GM19023 (cell line): ENCODE measurements around the gene RABL2A.
"Not testable (repeated sequence)": the region's sequence is repeated elsewhere in the genome, so short reads cannot be mapped to it uniquely, and the experiment has no call there.

Experiments used
- ATAC-seq: cut with Tn5 transposase; IDR thresholded peaks from one replicate; pipeline ENCODE4 v1.9.1; 2021; ENCODE audit warnings: mild to moderate bottlenecking, moderate library complexity; ENCODE audit not compliant: unreplicated experiment

Gene RABL2A

GRCh38 chr2:113626616-113627330 lies at the start of gene RABL2A:
TSS of gene RABL2A (plus strand) at chr2:113627266. CDS start at chr2:113628607, 1,341 bp downstream.
- ATAC-seq = peak; percentile 97

GRCh38 chr2:113578508-113578907 lies 48.6 kb upstream of the RABL2A start:
- ATAC-seq = not testable (repeated sequence)

DNA sequence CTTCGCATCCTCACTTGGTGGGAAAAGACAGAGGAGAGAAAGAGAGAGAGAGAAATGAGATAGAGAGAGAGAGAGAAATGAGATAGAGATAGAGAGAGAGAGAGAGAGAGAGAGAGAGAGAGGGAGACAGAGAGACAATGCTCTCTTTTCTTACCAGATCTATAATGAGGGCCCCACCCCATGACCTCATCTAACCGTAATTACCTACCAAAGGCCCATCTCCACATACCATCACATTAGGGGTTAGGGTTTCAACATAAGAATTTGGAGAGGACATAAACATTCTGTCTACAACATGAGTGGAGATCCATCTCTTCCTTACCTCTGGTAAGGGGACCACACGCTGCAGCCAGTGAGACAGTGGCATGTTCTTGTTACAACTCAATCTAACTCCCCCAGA lies 44.6 kb upstream of the RABL2A start:
- not testable (repeated sequence) for ATAC-seq

GRCh38 chr2:113583521-113584225 lies 43.4 kb upstream of the RABL2A start:
- not testable (repeated sequence) for ATAC-seq

DNA sequence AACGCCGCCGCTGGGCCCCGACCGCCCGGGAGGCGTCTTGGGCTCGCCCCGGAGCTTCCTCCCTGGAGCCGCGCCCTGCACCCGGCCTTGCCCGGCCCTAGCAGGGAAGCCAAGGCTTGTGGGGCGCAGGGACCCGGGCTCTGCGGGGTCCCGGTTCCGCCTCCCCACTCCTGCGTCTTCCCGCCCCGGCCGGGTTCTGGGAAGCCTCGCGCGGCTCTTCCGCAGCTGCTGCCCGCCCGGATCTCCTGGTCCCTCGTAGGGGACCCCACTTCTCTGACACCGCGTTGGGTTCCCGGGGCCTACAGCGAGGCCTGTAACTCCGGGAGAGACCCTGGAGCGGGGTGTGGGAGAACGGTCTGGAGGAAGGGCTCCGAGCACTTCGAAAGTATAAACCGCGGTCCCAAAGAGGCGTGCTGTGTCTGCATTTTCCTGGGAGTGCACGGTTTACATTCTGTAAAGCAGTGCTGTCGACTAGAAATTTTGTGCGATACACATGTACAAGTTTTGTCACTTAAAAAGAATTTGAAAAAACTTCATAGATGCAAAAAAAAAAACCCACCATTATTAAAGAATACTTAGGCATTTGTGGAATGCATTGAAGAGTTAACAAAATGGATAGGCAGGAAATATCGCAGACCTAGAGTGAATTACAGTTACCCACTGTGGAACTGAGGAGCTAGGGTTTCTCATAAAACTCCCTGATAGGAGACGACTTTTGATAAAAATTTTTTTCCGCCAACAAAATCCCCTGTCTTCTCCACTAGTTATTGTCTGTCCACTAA lies 42.6 kb upstream of the RABL2A start:
- not testable (repeated sequence) for ATAC-seq

DNA sequence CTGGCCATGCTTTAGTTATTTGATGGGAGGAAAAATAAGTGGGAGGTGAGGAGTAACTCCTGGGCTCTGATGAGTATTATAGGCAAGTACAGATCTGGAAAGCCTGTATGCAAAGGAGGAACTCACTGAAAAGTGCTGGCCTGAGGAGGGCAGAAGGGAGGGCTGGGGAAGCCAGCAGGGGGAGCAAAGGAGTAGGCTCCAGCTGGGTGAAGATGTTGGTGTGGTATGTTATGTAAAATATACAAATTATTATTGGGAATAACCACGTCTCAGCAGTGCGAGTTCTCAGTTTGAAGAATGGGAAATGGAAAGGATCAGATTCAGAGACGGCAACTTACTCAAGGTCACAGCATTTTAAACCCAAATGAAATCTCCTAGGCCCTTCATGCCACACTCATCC lies 39.9 kb upstream of the RABL2A start:
- not testable (repeated sequence) for ATAC-seq

DNA sequence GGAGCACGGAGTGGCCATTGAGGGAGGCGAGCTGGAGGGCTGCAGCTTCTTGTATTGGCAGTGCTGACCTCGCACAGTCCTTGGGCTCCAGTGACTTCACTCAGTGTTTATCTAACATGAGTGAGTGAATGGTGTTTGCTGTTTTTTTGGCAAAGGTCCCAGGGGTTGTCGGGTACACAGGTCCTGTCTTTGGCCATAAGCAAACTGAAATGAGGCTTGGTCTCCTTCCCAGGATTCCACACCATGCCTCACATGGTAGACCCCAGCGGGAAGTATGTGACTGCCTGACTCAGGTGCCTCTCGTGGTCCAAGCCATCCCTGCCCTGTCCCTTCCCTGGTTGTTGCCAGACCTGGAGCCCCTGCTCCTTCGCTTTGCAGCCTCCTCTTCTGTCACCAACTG lies 37.5 kb upstream of the RABL2A start:
- ATAC-seq = not testable (repeated sequence)

GRCh38 chr2:113591926-113592325 lies 35.1 kb upstream of the RABL2A start:
- ATAC-seq = not testable (repeated sequence)

- not testable (repeated sequence) for ATAC-seq
Observed at GRCh38 chr2:113593280-113593679, 33.8 kb upstream of the RABL2A start.

GRCh38 chr2:113595725-113596124 lies 31.3 kb upstream of the RABL2A start:
- ATAC-seq = not testable (repeated sequence)

DNA sequence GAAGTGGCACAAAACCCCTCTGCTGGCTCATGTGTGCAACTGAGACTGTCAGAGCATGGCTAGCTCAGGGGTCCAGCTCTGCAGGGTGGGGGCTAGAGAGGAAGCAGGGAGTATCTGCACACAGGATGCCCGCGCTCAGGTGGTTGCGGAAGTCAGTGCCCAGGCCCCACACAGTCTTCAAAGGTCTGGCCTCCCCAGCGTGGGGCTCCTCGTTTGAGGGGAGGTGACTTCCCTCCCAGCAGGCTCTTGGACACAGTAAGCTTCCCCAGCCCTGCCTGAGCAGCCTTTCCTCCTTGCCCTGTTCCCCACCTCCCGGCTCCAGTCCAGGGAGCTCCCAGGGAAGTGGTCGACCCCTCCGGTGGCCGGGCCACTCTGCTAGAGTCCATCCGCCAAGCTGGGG lies 29.9 kb upstream of the RABL2A start:
- ATAC-seq = not testable (repeated sequence)

- ATAC-seq = not testable (repeated sequence)
Observed at GRCh38 chr2:113597572-113597971, 29.5 kb upstream of the RABL2A start.

DNA sequence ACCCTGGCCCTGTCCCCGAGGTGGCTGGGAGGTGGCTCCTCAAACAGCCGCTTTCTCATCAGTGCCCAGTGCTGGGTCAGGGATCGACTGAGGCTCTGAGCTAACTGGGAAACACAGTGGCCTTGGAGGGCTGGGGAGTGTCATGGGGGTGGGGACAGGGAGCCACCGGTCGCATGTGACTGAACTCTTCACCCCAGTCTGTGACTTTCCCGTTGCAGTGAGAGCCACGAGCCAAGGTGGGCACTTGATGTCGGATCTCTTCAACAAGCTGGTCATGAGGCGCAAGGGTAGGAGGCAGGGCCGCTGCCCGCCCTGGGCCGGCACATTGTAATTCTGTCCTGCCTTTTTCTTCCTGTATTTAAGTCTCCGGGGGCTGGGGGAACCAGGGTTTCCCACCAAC lies 28.9 kb upstream of the RABL2A start:
- ATAC-seq = not testable (repeated sequence)

- not testable (repeated sequence) for ATAC-seq
Observed at GRCh38 chr2:113598738-113599137, 28.3 kb upstream of the RABL2A start.

DNA sequence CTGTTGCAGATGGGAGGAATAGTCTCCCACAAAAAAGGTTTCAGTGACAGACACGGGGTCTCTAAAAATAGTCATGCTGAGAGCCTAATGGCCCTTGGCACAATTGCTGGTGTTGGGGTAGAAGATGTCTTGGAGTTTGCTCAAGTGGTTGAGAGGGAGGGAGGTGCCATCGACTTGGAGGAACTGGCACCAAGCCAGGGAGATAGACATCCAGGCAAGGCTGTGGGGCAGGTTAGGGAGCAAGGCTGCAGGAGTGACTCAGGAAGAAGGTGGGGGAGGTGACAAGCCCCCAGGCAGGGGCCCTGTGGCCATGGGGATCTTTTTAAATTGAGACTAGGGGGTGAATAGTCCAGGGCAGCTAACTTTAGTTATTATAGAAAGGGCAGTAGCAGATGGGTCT lies 27.9 kb upstream of the RABL2A start:
- not testable (repeated sequence) for ATAC-seq

DNA sequence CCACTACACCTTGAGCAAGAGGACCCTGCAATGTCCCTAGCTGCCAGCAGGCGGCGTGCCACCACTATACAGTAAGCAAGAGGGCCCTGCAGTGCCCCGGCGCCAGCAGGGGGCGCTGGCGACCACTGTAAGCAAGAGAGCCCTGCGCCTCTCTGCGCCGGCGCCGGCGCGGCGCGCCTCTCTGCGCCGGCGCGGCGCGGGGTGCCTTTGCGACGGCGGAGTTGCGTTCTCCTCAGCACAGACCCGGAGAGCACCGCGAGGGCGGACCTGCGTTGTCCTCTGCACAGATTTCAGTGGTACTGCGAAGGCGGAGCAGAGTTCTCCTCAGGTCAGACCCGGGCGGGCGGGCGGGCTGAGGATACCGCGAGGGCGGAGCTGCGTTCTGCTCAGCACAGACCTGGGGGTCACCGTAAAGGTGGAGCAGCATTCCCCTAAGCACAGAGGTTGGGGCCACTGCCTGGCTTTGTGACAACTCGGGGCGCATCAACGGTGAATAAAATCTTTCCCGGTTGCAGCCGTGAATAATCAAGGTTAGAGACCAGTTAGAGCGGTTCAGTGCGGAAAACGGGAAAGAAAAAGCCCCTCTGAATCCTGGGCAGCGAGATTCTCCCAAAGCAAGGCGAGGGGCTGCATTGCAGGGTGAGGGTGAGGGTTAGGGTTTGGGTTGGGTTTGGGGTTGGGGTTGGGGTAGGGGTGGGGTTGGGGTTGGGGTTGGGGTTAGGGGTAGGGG lies 24.9 kb upstream of the RABL2A start:
- not testable (repeated sequence) for ATAC-seq

- ATAC-seq = no peak
Observed at GRCh38 chr2:113602869-113603466, 24.1 kb upstream of the RABL2A start.

DNA sequence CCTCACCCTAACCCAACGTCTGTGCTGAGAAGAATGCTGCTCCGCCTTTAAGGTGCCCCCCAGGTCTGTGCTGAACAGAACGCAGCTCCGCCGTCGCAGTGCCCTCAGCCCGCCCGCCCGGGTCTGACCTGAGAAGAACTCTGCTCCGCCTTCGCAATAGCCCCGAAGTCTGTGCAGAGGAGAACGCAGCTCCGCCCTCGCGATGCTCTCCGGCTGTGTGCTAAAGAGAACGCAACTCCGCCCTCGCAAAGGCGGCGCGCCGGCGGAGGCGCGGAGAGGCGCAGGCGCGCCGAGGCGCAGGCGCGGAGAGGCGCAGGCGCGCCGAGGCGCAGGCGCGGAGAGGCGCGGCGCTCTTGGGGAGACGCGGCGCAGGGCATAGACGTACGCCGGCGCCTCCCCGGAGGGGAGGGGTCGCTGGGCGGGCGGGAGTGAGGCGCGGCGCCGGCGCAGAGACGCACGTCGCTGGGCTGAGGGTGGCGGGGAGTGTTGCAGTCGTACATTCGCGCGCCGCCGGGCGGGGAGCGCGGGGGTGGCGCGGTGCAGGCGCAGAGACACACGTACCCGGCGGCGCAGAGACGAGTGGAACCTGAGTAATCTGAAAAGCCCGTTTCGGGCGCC lies 23.5 kb upstream of the RABL2A start:
- ATAC-seq = peak; percentile 92

DNA sequence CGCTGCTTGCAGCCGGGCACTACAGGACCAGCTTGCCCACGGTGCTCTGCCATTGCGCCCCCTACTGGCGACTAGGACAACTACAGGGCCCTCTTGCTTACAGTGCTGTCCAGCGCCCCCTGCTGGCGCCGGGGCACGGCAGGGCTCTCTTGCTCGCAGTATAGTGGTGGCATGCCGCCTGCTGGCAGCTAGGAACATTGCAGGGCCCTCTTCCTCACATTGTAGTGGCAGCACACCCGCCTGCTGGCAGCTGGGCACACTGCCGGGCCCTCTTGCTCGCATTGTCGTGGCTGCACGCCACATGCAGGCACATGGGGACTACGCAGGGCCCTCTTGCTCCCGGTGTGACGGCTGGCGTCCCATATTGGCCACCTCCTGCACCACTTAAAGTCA lies 23.0 kb upstream of the RABL2A start:
- ATAC-seq = not testable (repeated sequence)

DNA sequence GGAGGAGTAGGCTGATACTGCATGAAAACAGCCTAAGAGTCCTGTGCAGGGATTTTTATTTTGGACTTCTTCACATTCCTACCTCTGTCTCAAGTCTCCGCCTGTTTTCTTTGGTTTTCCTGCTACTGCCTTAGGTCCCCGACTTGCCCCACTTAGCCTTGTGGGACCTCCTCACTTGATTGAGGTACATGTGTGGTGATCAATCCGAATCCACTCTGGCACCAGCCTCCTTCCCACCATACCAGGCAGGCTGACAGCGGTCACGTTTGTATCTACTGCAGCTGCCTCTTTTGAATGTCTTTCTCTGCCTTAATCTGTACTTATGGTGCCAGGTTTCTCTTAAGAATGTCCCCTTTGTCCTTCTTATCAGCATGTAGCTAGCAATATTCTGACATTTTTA lies 22.4 kb upstream of the RABL2A start:
- ATAC-seq = not testable (repeated sequence)
